ENCODE measurements around the gene PLEKHG3. TPM values are rescaled to one million over a fixed set of nuclear protein-coding genes. Genes with fewer than 3 reads are reported as not detected.

Gene PLEKHG3
- polyA plus RNA-seq, 3 donors: 92.1 to 109 (median 98.4) TPM

DNA sequence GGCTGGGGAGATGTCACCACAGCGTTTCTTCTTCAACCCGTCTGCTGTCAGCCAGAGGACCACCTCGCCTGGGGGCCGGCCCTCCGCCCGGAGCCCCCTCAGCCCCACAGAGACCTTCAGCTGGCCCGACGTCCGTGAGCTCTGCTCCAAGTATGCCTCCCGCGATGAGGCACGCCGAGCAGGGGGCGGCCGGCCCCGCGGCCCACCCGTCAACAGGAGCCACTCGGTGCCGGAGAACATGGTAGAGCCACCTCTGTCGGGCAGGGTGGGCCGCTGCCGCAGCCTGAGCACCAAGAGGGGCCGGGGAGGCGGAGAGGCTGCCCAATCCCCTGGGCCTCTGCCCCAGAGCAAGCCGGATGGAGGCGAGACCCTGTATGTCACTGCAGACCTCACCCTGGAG lies 38.8 kb downstream of the PLEKHG3 start:
- DNase-seq: no peak

DNA sequence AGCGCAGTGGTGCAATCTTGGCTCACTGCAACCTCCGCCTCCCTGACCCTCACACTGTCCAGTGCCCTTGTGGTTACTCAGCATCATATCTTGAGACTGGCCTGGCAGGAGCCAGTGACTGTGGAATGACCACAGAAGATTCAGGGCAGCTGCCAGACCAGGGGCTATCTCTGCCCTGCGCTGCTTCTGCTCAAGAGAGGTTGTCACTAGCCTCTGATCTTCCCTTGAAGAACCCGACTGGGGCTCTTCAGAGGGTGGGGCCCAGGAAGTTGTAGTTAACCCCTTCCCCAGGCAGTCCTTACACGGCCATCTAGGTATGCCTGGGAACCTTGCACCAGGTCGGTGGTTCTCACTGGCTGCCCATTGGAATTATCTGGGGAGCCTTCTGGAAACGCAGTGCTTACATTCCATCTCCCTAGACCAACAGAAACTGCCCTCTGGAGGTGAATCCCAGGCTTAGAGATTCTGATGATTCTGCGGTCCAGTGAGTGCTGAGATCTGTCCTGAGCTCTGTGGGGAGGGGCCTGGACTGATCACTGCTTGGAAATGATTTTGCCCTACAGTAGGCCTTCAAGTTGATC lies 41.4 kb downstream of the PLEKHG3 start:
- DNase-seq: no peak

DNA sequence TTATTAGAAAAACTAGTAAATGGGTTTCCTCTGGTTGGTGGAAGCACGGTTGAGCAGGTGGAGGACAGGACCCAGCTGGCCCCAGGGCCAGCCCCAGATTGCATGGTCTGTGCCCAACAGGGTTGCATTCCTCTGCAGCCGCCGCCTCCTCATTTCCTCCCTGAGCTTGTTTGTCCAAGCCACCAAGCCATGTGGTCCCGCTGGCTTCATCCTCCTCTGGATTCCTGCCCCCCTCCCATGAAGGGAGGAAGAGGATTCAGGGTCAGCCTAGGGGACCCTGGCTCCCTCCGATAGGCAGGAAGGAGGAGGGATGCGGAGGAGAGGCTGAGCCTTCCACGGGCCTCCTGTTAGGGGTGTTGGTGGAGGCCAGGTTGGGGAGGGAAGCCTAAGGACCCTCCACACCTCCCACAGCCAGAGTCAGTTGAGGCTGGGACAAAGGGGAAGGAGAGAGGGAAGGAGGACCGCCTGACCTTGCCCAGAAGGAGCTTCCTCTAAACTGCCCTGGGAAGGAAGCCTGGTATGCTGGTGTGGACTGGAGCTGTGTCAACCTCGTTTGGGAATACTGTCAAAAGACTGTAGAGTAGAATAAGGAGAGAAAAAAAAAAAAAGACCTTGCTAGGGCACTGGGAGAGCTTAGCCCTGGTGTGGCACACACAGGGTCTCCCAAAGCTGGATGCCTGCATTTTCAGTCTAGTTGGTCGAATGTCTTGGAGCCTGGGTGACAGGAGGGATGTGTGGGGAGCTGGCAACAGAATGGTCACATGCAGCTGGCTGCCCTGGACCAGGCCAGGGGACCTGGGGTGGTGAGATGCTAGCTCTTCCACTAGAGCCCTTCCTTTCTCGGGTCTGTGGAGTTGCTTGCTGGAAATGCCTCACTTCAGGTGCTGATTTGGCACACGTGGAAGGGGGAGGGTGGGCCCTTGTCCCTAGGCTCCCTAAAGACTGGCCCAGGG lies 42.4 kb downstream of the PLEKHG3 start:
- DNase-seq: no peak

DNA sequence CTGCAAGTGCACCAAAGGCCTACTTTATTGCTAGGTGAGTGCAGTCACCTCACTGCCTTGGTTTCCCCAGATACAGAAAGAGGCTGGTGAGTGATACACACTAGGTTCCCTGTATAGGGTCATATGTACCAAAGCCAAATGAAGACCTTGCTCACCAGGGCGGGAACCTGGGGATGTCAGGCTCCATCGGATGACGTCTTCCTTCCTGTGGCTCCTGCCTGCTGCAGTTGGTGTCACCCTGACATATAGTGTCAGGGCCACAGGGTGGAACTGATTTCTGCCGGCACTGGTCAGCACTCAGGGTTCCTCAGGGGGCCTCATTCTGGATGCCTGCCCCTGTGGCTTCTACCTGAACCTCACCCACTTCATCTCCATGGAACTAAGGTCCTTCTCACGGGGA lies 43.1 kb downstream of the PLEKHG3 start:
- DNase-seq: no peak

DNA sequence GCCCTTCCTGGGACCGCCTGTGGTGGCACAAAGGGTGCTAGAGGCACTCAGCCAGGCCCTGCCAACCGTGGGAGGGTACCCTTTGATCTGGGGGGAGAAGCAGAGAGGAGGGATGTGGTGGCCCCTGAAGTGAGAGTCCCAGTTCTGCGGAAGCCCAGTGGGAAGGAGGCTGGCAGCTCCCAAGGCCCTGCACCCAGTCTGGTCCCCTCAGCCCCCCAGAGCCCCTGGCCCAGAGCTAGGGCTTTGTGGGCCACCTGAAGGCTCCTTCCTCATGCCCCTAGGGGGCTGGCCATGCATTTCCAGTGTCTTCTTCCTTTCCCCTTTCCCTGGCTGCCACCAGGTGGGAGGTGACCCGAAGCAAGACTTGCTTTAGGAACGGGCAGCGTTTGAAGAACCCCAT lies 44.3 kb downstream of the PLEKHG3 start:
- no peak for DNase-seq

DNA sequence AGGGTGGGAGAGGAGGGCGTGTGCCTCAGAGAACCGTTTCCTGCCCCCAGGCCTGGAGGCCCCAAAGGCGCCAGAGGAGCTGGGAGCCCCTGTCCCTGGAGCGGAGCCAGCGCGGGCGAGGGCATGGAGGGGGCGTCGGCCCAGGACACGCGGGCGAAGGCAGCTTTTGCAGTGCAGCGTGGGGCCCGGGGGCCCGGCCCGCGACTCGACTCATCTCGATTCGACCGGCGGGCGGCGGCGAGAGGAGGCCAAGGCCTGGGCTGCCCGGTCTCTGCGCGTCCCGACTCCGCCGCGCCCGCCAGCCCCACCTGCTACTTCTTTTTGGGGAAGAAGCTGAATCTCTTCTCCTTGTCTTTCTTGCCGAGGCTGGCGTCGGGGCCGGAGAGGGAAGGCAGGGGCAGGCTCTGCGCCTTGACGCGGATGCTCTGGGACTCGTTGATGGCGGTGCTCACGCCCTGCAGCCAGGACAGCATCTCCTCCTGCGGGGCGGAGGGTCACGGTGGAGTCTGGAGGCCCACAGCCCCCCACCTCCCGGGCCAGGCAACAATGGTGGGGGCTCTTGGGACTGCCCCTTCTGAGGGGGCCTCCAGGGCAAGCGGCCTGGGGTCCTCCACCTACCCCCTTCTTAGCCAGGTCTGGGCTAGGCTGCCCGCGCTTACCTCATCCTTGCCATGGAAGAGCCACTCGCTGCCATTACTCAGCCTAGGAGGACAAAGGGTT lies 44.9 kb downstream of the PLEKHG3 start:
- no peak for DNase-seq

DNA sequence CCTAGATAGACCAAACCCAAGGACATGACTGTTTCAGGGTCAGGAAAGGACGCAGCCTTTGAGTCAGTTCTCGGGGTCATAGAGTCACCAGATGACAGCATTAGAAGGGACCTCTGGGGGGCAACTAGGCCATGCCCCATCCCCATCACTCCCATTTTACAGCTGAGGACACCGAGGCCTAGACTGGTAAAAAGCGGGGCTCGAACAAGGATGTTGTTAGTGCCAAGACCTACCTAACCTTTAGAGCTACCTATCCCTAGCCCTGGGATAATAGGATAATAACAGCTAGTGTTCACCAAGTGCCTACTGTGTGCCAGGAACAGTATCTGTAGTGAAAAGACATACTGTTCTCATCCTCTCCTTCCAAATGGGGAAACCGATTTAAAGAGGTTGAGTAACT lies 48.7 kb downstream of the PLEKHG3 start:
- no peak for DNase-seq

DNA sequence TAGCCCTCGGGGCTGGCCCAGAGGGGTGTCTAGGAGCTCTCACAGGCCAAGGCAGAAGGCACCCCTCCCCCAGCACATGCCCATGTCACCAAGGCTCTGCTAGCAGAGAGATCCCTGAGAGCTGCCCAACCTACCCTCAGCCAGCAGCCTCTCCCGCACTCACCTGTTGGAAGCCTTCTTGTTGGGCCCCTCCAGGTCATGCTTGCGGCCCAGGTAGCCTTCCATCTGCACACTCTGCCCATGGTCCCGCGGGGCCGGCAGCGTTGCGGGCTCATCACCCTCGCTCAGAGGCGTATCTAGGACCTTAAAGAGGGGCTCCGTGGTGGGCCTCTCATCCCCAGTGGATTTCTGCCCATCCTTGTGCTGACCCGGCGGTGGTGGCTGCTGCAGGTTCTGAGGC lies 49.1 kb downstream of the PLEKHG3 start:
- DNase-seq: no peak

DNA sequence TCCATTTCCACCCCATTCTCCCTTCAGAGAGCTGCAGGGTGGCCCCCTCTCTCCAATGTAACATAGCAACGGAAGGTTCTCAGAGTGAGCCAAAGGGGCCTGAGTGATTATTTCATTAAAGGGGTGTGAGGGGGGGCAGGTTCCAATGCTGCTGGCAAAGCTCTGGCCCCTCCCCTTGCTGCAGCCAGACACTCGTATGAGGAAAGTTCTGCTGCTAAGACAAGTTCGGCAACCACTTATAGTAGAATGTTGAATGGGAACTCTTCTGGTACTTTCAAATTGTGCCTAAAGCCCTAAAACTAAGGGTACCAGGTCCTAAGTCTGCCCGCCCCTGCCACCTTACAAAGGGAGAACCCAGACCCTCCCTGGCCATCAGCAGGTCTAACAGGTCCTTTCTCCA lies 49.8 kb downstream of the PLEKHG3 start:
- no peak for DNase-seq

DNA sequence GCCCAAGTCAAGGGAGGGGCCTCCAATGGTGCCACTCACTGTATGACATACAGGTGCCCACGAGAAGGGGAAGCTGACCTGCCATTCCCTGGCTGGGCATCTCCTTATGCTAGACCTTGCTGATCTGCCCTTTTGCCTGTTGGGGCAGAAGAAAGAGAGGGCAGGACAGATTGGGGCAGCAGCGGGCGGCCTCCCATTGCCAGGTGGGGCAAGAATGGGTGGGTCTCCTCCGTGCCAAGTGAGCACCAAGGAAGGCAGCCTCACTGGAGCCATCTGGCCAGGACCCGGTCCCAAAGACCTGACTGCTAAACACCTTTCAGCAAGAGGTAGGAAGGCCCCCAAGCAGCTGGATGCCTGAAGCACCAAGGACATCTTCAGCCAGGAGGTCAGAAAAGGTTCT lies 50.5 kb downstream of the PLEKHG3 start:
- DNase-seq: no peak

DNA sequence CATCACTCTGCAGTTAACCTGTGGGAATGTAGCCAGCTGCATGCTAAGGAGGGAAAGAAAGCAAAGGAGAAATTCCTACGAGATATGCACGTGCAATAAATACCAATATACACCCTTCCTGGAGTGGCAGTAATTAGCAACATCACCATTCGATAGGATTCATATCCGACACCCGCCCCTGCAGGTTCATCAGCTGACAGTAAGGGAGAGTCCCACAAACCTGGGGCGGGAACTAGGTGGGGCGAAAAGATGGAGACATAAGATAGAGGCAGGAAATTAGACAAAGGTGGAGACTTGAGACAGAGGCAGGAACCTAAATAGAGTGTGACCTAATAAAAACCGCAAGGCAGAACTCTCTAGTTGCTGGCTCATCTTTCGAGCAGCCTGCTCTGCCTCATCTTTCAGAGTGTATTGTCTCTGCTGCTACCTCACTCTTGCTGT lies 51.6 kb downstream of the PLEKHG3 start:
- DNase-seq: no peak

DNA sequence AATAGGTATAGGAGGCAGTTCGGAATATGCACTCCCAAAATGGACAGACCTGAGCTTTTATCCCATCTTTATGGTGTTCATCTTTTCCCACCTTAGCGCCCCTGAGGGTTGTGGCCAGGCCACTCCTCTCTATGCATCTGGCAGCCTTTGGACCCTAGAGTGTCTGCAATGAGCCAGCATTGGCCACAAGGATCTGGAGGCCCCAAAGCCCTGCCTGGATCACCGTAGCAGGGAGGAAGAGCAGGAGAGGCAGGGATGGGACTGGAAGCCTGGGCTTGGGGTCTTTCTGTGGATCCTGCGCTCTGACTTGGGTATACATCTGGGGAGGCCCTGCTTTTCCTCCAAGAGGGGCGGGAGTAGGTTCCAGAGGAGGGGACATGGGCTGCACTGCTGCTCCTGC lies 52.5 kb downstream of the PLEKHG3 start:
- no peak for DNase-seq

DNA sequence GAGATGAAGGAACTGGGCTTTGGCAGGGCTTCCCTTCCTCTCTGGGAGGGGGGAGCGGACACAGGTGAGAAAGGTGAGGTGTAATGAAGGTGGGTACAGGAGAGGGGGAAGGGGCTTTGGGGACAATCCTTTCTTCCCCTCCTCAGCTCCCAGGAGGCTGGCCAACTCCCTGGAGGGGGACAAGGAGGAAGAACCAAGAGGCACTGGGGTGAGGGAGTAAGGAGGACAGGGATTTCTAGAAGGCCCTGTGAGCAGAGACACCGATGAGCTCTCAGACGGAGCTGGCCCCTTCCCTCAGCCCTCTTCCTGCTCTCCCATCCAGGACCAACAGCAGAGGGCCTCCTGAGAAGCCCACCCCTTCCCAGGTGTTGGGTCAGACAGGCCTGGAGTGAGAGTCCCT lies 53.4 kb downstream of the PLEKHG3 start:
- DNase-seq: no peak

DNA sequence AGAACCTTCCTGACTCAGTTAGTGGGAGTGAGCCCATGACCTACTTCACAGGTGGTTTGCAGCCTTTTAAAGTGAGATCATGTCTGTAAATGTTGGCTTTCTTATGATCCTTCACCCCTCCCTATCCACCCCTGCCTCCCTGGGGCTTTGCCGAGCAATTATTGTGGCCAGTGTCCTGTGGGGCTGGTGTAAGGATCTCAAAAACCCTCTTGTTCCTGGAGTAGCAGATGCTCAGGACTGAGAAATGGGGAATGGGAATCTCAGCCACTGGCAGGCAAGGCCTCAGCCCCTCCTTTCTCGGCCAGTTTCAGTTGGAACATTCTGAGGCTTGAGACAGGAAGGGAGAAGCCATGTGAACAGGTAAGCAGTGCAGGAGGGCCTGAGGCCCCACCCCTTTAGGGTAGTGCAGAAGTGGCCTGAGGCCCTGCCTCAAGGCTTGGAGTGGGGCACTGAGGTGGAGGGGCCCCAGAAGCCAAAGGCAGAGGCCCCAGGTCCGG lies 53.8 kb downstream of the PLEKHG3 start:
- no peak for DNase-seq

DNA sequence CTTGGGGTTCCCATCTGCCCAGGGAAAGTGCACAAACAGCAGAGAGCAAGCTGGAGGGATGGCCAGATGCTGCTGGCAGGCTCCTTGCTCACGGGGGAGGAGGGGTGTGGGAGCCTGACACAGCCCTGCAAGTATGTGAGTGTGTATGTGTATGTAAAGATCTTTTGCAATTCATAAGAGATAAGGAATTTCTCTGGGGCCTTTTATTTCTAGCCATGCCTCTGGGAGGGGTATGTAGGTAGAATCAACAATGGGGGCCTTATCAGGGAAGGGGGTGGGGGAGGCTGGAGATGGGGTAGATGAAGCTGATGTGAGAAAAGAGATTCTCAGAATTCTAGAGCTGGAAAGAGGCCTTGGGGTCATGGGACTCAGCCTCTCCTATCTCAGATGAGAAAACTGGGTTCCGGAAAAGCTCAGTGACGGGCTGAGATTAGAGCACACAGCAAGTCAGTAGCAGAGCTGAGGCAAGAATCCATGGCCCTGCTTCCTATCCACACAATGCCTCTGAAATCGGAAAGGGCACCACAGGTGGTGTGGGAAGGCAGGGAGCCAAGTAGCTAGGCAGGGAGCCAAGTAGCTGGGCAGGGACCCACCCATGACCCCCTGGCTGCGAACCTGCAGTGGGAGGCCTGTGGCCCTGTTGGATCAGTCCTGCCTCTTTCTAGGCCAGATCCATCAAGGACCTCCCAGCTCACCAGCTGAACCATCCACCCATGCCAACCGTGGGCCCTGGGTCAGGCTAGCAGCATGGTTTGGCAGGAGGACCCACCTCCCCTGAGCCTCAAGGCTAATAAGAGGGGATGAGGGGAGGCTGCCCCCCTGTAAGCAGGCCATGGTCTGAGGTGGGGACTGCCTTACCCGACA lies 54.7 kb downstream of the PLEKHG3 start:
- DNase-seq: no peak

DNA sequence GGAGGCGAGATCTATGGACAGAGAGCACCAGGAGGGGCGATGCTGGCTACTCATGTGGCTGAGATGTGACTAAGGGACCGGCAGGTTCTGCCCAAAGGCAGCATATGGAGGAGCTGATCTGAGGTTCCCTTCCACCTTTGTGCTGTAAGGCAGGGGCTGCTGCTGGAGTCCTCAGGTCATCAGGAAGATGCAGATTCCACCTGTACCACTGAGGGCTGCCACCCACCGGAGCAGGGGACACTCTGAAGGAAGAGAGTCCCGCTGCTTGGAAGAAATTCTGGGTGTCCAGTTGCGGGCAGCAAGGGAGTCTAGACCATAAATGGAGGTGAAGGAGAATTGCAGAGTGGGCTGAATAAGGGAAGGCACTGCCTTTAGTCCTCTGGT lies 55.3 kb downstream of the PLEKHG3 start:
- DNase-seq: no peak

DNA sequence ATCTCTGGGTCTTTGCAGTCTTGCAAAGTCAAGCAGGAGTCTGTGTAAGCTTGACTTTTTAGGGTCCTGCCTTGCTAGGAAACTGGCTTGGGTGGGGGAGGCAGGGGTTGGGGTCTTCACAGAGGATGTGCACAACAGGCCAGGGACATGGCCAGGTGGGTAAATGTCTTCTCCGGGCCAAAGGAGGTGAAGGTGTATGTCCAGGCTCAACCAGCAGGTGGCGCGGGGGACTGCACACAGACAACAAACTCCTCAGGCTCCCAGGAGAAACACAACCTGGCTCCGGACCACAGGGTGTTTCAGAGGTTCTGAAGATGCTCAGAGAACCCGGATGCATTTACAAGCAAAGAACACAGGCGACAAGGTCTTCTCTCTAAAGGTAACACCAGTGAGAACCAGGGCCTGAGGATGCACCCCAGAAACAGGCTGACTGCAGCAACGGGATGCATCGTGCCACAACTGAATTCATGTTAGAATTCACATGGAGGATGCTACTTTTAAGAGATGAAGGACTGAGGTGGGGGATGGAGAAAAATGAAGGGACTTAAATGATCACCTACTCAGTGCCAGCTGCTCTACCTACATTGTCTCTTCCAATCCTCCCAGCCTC lies 56.0 kb downstream of the PLEKHG3 start:
- no peak for DNase-seq

DNA sequence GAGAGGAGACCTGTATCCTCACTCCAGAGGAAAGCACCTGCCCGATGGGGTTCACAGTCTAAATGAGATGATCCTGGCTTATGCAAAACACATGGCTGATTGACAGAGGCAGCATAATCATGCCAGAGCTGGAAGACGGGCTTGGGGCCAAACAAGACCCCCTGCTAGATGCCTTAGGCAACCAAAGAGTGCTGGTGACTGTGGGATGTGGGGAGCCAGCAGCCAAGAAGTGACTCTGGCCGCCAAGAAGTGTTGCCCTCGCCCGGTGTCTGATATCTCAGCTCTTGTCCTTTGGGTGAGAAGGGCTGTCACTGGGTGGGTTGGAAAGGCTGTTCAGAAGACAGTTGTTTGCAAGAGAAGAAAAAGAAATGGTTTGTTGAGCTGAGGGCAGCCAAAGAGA lies 56.7 kb downstream of the PLEKHG3 start:
- DNase-seq: no peak

DNA sequence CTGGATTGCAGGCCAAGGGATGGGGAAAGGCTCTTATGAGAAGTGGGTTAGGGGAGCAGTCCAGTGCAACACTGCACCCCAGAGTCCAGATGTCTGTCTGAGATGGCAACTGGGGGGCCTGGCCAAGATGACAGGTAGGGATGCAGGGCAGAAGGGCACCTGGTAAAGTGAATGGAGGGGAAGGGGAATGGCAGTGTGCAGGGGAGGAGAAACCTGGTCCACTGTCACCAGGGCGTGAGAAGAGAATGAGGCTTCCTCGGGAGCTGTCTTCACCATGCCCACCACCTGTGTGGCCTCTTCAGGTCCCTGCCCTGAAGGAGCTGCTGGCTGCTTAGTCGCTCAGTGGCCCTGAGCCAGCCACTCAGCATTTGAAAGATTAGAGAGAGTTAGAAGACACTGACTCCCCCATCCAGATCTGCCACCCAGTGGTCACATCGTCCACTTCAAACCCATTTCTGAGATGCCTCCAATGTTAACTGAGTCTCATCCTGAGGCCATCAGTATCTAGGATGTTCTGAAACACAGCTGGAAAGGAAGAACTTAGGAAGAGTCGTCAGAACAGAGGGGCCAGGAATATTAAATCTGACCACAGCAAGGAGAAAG lies 57.3 kb downstream of the PLEKHG3 start:
- no peak for DNase-seq

Measured in renal pelvis (tissue), 4 donors.